RWPE2 (cell line): ENCODE data around the gene PPP4R4.
A peak's percentile ranks its signal among the peaks of the same experiment; 100 is the strongest.

Experiments
- ATAC-seq: fragments of 200-7000 bp; cut with Tn5 transposase; 3 replicates; pipeline ENCODE4 v1.9.1; 2021; ENCODE audit warnings: low read depth
- DNase-seq: peaks from one replicate; pipeline ENCODE4 v3.0.0-alpha.2; 2020; ENCODE audit warnings: low spot score
- H3K27ac ChIP-seq: fragments of 450-650 bp; 2 replicates; pipeline ENCODE4 v1.5.1; 2017; ENCODE audit warnings: mild to moderate bottlenecking; ENCODE audit not compliant: poor library complexity, severe bottlenecking
- H3K27me3 ChIP-seq: fragments of 250-450 bp; sonication (Bioruptor Pico); 2 replicates; pipeline ENCODE4 v1.5.1; 2021; ENCODE audit warnings: mild to moderate bottlenecking, moderate library complexity; ENCODE audit not compliant: insufficient read depth, poor library complexity, severe bottlenecking
- H3K36me3 ChIP-seq: fragments of 250-450 bp; sonication (Bioruptor Pico); 2 replicates; pipeline ENCODE4 v1.5.1; 2020; ENCODE audit warnings: low read depth, mild to moderate bottlenecking, moderate library complexity
- H3K4me1 ChIP-seq: fragments of 250-450 bp; sonication (Bioruptor Pico); 2 replicates; pipeline ENCODE4 v1.5.1; 2021; ENCODE audit warnings: mild to moderate bottlenecking, moderate library complexity; ENCODE audit not compliant: insufficient read depth, poor library complexity, severe bottlenecking
- H3K4me3 ChIP-seq: fragments of 250-450 bp; sonication (Bioruptor Pico); 2 replicates; pipeline ENCODE4 v1.5.1; 2021; ENCODE audit warnings: mild to moderate bottlenecking, moderate library complexity; ENCODE audit not compliant: severe bottlenecking
- H3K9me3 ChIP-seq: fragments of 250-450 bp; sonication (Bioruptor Pico); 2 replicates; pipeline ENCODE4 v1.5.1; 2021; ENCODE audit warnings: mild to moderate bottlenecking, moderate library complexity; ENCODE audit not compliant: severe bottlenecking
- CTCF ChIP-seq: fragments of 450-650 bp; IDR thresholded peaks from one replicate; pipeline ENCODE4 v1.5.1; 2017; ENCODE audit warnings: mild to moderate bottlenecking, moderate library complexity; ENCODE audit not compliant: poor library complexity, severe bottlenecking

Gene PPP4R4

GRCh38 chr14:94173885-94174603 lies at the start of gene PPP4R4:
Gene PPP4R4, plus strand, starts transcription at chr14:94174322. Its CDS starts 144 bp downstream, at chr14:94174466.
- H3K36me3 ChIP-seq = peaks cover 5% of the 10 kb centered on the region
- TF ChIP-seq CTCF = no peak
- DNase-seq (peak; percentile 96), ATAC-seq (peak; percentile 67)
- H3K4me3 ChIP-seq = peak within 1 kb of the TSS; percentile 70
- H3K27ac ChIP-seq = peak within 1 kb of the TSS; percentile 43
- peaks cover 42% of the 10 kb centered on the region for H3K4me1 ChIP-seq
- H3K27me3 ChIP-seq = no peaks in the 10 kb centered on the region
- no peaks in the 10 kb centered on the region for H3K9me3 ChIP-seq

- TF ChIP-seq CTCF = no peak
- H3K9me3 ChIP-seq = no peaks in the 10 kb centered on the region
- ATAC-seq (no peak), DNase-seq (no peak)
- no peak overlapping the region for H3K4me3 ChIP-seq
- no peaks in the 10 kb centered on the region for H3K36me3 ChIP-seq
- H3K27me3 ChIP-seq = no peaks in the 10 kb centered on the region
- no peaks in the 10 kb centered on the region for H3K4me1 ChIP-seq
- H3K27ac ChIP-seq = no peak overlapping the region
Measured at GRCh38 chr14:94124582-94125377, 49.3 kb upstream of the PPP4R4 start.

- no peak overlapping the region for H3K4me3 ChIP-seq
- no peaks in the 10 kb centered on the region for H3K9me3 ChIP-seq
- H3K36me3 ChIP-seq = no peaks in the 10 kb centered on the region
- DNase-seq (no peak), ATAC-seq (no peak)
- TF ChIP-seq CTCF = no peak
- H3K27me3 ChIP-seq = no peaks in the 10 kb centered on the region
- H3K4me1 ChIP-seq = no peaks in the 10 kb centered on the region
- H3K27ac ChIP-seq = no peak overlapping the region
Measured at GRCh38 chr14:94125659-94126418, 48.3 kb upstream of the PPP4R4 start.

- Histone ChIP-seq H3K27ac (no peak overlapping the region), H3K27me3 (no peaks in the 10 kb centered on the region), H3K4me3 (no peak overlapping the region), H3K36me3 (no peaks in the 10 kb centered on the region), H3K9me3 (no peaks in the 10 kb centered on the region), H3K4me1 (no peaks in the 10 kb centered on the region)
- ATAC-seq (no peak), DNase-seq (no peak)
- no peak for TF ChIP-seq CTCF
Measured at GRCh38 chr14:94126419-94126677, 47.8 kb upstream of the PPP4R4 start.
